Endodermal cell (in vitro differentiated cells): ENCODE measurements around the gene MAP4K2. TPM values are rescaled to one million over a fixed set of nuclear protein-coding genes. Genes with fewer than 3 reads are reported as not detected.

ENCODE experiments used
- DNase-seq: peaks from one replicate; pipeline ENCODE4 v3.0.0-alpha.2; 2017
- H3K27ac ChIP-seq: 2 replicates; pipeline ENCODE4 v1.5.1; 2013; ENCODE audit warnings: mild to moderate bottlenecking, low read depth, low read length, moderate library complexity
- H3K27me3 ChIP-seq: 2 replicates; pipeline ENCODE4 v1.6.1; 2013; ENCODE audit warnings: mild to moderate bottlenecking, low read length, moderate library complexity; ENCODE audit not compliant: insufficient read depth, control insufficient read depth, poor library complexity, severe bottlenecking
- H3K36me3 ChIP-seq: 2 replicates; pipeline ENCODE4 v1.7.0; 2013; ENCODE audit warnings: mild to moderate bottlenecking, low read length, moderate library complexity; ENCODE audit not compliant: control insufficient read depth, insufficient read depth
- H3K4me1 ChIP-seq: one replicate; pipeline ENCODE4 v1.7.0; 2013; ENCODE audit warnings: low read length; ENCODE audit not compliant: control insufficient read depth, insufficient read depth
- H3K4me3 ChIP-seq: 2 replicates; pipeline ENCODE4 v1.5.1; 2013; ENCODE audit warnings: mild to moderate bottlenecking, low read length, moderate library complexity
- H3K9ac ChIP-seq: 2 replicates; pipeline ENCODE4 v1.6.1; 2013; ENCODE audit warnings: mild to moderate bottlenecking, low read length, moderate library complexity; ENCODE audit not compliant: poor library complexity, severe bottlenecking; ENCODE audit errors: extremely low read depth
- H3K9me3 ChIP-seq: 2 replicates; pipeline ENCODE4 v1.6.1; 2013; ENCODE audit warnings: mild to moderate bottlenecking, low read length, moderate library complexity; ENCODE audit not compliant: control insufficient read depth
- H3K27ac Mint-ChIP-seq: 2 replicates; pipeline ENCODE4 v1.8.0; 2020; ENCODE audit warnings: mixed read lengths
- H3K27me3 Mint-ChIP-seq: 2 replicates; pipeline ENCODE4 v1.8.0; 2021; ENCODE audit warnings: mild to moderate bottlenecking, mixed read lengths; ENCODE audit not compliant: insufficient read depth
- H3K36me3 Mint-ChIP-seq: 2 replicates; pipeline ENCODE4 v1.8.0; 2020; ENCODE audit warnings: low read depth, mixed read lengths
- H3K4me1 Mint-ChIP-seq: 2 replicates; pipeline ENCODE4 v1.8.0; 2020; ENCODE audit warnings: mixed read lengths
- H3K4me3 Mint-ChIP-seq: 2 replicates; pipeline ENCODE4 v1.8.0; 2020; ENCODE audit warnings: mild to moderate bottlenecking, moderate library complexity, mixed read lengths
- H3K9me3 Mint-ChIP-seq: 2 replicates; pipeline ENCODE4 v1.8.0; 2020; ENCODE audit warnings: mild to moderate bottlenecking, mixed read lengths
- WGBS, 2 experiments: methylation state at CpG; one replicate each; pipeline versions ENCODE4 v1.1.5 to v1.1.7; 2013; ENCODE audit warnings: missing lambda C conversion rate in 2 of 2, mixed read lengths in 1 of 2; ENCODE audit not compliant: insufficient coverage in 1 of 2, insufficient read length in 1 of 2; 5-methylcytosine and 5-hydroxymethylcytosine counted together
- total RNA-seq, 2 donors: library from RNA; stranded (reverse); fragmentation: NEBNext Ultra II Directional in 1 of 2; extraction: Animal tissue kit (Norgen Biotek cat#: 25700) in 1 of 2; gene quantifications; 2 replicates in 1 of 2; 3 replicates in 1 of 2; pipeline ENCODE4 v1.2.1, GENCODE V29; 2021
- TF ChIP-seq, protein P1 (sequence below): fragments of 200-600 bp; sonication (generic); conservative IDR thresholded peaks from 2 replicates; pipeline ENCODE4 v1.5.0; 2021; ENCODE audit warnings: antibody characterized with exemption, mild to moderate bottlenecking

The MAP4K2 gene
- total RNA-seq, 2 donors from 2014 or later = 24.7 to 32.4 TPM

DNA sequence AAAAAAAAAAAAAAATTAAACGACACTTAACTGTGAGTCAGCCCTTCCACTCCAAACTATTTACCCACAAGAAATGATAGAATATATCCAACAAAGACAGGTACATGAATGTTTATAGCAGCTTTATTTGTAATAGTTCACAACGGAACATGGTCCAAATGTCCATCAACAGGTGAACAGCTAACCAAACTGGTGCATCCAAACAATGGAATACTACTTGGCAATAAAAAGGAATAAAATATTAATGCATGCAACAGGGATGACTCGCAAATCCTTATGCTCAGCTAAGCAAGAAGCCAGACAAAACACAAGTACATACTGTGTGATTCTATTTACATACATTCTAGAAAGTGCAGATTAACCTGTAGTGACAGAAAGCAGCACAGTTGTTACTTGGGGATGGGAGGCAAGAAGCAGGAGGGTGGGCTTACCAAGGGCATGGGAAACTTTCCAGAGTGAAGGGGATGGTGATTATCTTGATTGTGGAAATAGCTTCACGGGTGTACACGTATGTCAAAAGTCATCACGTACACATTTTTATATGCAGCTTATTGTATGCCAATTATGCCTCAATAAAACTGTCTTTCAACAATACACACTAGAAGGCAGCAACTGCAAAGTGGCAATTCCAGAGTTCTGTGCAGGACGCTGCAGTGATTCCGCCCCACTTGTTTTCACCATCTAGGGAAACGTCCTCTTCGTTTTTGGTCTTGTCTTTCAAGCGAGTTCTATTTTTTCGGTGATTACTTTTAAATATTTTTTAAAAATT, 18.0 kb downstream of the MAP4K2 start:
- TF ChIP-seq, protein P1, sequence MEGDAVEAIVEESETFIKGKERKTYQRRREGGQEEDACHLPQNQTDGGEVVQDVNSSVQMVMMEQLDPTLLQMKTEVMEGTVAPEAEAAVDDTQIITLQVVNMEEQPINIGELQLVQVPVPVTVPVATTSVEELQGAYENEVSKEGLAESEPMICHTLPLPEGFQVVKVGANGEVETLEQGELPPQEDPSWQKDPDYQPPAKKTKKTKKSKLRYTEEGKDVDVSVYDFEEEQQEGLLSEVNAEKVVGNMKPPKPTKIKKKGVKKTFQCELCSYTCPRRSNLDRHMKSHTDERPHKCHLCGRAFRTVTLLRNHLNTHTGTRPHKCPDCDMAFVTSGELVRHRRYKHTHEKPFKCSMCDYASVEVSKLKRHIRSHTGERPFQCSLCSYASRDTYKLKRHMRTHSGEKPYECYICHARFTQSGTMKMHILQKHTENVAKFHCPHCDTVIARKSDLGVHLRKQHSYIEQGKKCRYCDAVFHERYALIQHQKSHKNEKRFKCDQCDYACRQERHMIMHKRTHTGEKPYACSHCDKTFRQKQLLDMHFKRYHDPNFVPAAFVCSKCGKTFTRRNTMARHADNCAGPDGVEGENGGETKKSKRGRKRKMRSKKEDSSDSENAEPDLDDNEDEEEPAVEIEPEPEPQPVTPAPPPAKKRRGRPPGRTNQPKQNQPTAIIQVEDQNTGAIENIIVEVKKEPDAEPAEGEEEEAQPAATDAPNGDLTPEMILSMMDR = no peak
- no peaks in the 10 kb centered on the region for H3K9me3 ChIP-seq
- no peak overlapping the region for H3K4me3 ChIP-seq
- H3K4me1 ChIP-seq = no peaks in the 10 kb centered on the region
- Mint-ChIP-seq H3K4me3 (no peak overlapping the region), H3K36me3 (peaks cover under 1% of the 10 kb centered on the region), H3K9me3 (no peaks in the 10 kb centered on the region), H3K4me1 (no peaks in the 10 kb centered on the region), H3K27me3 (no peaks in the 10 kb centered on the region), H3K27ac (no peak overlapping the region)
- H3K36me3 ChIP-seq = no peaks in the 10 kb centered on the region
- H3K27me3 ChIP-seq = no peaks in the 10 kb centered on the region
- 97 to 98% methylated on average over 4 to 10 of the region's 12 CpGs for WGBS, 2 experiments
- no peak for DNase-seq
- no peak overlapping the region for H3K9ac ChIP-seq
- H3K27ac ChIP-seq = no peak overlapping the region

DNA sequence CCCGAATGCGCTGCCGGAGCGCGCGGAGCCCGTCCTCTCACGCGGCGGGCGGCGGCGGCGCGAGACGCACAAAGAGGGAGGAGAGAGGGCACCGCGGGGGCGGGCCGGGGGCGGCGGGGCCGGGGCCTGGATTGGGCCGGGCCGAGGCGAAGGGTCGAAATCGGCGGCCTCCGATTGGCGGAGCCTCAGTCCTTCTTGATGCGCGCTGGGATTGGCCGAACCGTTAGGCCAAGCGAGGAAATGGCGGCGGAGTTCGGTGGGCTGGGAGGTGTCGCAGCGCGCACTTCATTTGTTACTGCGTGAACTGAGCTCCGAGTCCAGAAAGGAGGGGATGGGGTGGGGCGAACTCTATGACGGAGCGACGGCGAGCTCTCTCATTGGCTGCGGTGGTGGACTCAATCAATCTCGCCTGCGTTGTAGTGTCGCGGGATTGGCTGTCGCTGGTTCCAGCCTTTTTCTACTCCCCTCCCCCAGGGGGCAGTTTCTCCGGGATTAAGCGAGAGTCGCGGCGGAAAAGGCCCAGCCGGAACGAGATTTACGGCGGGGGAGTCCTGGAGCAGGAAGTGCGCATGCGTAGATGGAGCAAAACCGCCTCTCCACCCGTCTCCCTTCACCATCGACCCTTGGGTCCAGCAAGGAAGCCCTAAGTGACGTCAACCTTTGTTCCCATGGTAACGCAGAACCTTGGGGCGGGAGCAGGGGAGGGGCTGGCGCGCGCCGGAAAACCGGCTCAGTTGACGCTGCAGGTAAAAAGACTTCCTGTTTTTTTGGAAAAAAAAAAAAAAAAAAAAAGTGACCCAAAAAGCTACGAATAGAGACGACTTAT, 24.3 kb downstream of the MAP4K2 start, which contains the start of gene SF1:
TSS of gene SF1 (minus strand) at position 70 of the 826 bp plus-strand sequence. CDS start 150 bp downstream, outside the sequence.
- H3K9me3 ChIP-seq = no peaks in the 10 kb centered on the region
- H3K36me3 ChIP-seq = peaks cover 38% of the 10 kb centered on the region
- Mint-ChIP-seq H3K27ac (peak within 1 kb of the TSS; percentile 96), H3K4me1 (peaks cover 17% of the 10 kb centered on the region), H3K9me3 (no peaks in the 10 kb centered on the region), H3K4me3 (peak within 1 kb of the TSS; percentile 79), H3K36me3 (peaks cover 36% of the 10 kb centered on the region), H3K27me3 (no peaks in the 10 kb centered on the region)
- peak within 1 kb of the TSS; percentile 72 for H3K9ac ChIP-seq
- H3K27ac ChIP-seq = peak within 1 kb of the TSS; percentile 98
- peak within 1 kb of the TSS; percentile 86 for H3K4me3 ChIP-seq
- DNase-seq = peak; percentile 100
- TF ChIP-seq, protein P1 = peak; percentile 20
- H3K4me1 ChIP-seq = peaks cover 5% of the 10 kb centered on the region
- no peaks in the 10 kb centered on the region for H3K27me3 ChIP-seq
- 0% methylated on average over 40 to 78 of the region's 80 CpGs for WGBS, 2 experiments

DNA sequence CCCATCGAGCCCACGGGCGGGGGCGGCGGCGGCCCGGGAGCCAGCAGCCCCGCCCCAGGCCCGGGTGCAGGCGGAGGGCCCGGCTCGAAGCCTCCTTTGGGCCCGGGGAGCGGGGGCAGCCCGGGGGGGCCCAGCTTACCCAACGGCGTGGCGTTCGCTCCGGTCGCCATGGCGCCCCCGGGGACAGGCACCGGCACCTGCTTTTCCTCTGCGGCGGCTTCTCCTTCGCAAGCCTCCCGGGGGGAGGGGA, 24.9 kb downstream of the MAP4K2 start:
- peak overlapping the region; percentile 98 for H3K27ac ChIP-seq
- no peaks in the 10 kb centered on the region for H3K9me3 Mint-ChIP-seq
- H3K4me3 Mint-ChIP-seq = peak overlapping the region; percentile 79
- DNase-seq = no peak
- H3K9ac ChIP-seq = peak overlapping the region; percentile 72
- peaks cover 44% of the 10 kb centered on the region for H3K36me3 ChIP-seq
- TF ChIP-seq, protein P1 = no peak
- H3K36me3 Mint-ChIP-seq = peaks cover 42% of the 10 kb centered on the region
- H3K4me1 Mint-ChIP-seq = peaks cover 17% of the 10 kb centered on the region
- peaks cover 5% of the 10 kb centered on the region for H3K4me1 ChIP-seq
- no peaks in the 10 kb centered on the region for H3K9me3 ChIP-seq
- peak overlapping the region; percentile 64 for H3K4me3 ChIP-seq
- no peaks in the 10 kb centered on the region for H3K27me3 Mint-ChIP-seq
- no peaks in the 10 kb centered on the region for H3K27me3 ChIP-seq
- no peak overlapping the region for H3K27ac Mint-ChIP-seq
- 0% methylated on average over 13 to 28 of the region's 28 CpGs for WGBS, 2 experiments
